ENCODE results near the gene TUBB4A.

TUBB4A gene

GRCh38 chr19:6531956-6532243, 29.8 kb upstream of the TUBB4A start:
- Mint-ChIP-seq H3K4me1 (peaks cover 43% of the 10 kb centered on the region), H3K27me3 (ENCODE audit: low read depth, poor library complexity) (peaks cover 94% of the 10 kb centered on the region), H3K27ac (no peak overlapping the region), H3K36me3 (ENCODE audit: low read depth) (no peaks in the 10 kb centered on the region), H3K9me3 (peaks cover 25% of the 10 kb centered on the region), H3K4me3 (peak overlapping the region; percentile 69)
- DNase-seq = no peak
- no peak for TF ChIP-seq CTCF (IDR thresholded peaks at IDR 0.05)

- Mint-ChIP-seq H3K4me3 (peak overlapping the region; percentile 69), H3K4me1 (peaks cover 43% of the 10 kb centered on the region), H3K27ac (no peak overlapping the region), H3K36me3 (ENCODE audit: low read depth) (no peaks in the 10 kb centered on the region), H3K27me3 (ENCODE audit: low read depth, poor library complexity) (peaks cover 90% of the 10 kb centered on the region), H3K9me3 (peaks cover 20% of the 10 kb centered on the region)
- TF ChIP-seq CTCF (IDR thresholded peaks at IDR 0.05) = no peak
- no peak for DNase-seq
Observed at GRCh38 chr19:6531163-6531955, 29.2 kb upstream of the TUBB4A start.

- peak; percentile 97 for DNase-seq
- no peaks in the 10 kb centered on the region for H3K36me3 Mint-ChIP-seq (ENCODE audit: low read depth)
- TF ChIP-seq CTCF (IDR thresholded peaks at IDR 0.05) = no peak
- peaks cover 82% of the 10 kb centered on the region for H3K27me3 Mint-ChIP-seq (ENCODE audit: low read depth, poor library complexity)
- H3K4me1 Mint-ChIP-seq = peaks cover 43% of the 10 kb centered on the region
- peak within 1 kb of the TSS; percentile 2 for H3K27ac Mint-ChIP-seq
- peaks cover 12% of the 10 kb centered on the region for H3K9me3 Mint-ChIP-seq
- H3K4me3 Mint-ChIP-seq = peak within 1 kb of the TSS; percentile 87
Observed at GRCh38 chr19:6530386-6531162, 28.5 kb upstream of the TUBB4A start, which contains the start of gene TNFSF9. TNFSF9 (plus strand) TSS chr19:6531026; CDS start chr19:6531037, 11 bp downstream.

DNA sequence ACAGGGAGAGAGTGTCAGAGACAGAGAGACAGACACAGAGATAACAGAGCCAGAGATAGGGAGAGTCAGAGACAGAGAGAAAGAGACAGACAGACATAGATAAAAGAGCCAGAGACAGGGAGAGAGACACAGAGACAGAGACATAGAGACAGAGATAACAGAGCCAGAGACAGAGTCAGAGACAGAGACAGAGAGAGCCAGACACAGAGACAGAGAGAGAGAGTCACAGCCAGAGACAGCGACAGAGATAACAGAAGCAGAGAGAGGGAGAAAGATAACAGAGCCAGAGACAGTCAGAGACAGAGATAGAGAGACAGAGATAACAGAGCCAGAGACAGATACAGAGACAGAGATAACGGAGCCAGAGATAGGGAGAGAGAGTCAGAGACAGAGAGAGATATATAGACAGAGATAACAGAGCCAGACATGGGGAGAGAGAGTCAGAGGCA, 27.9 kb upstream of the TUBB4A start:
- no peak for DNase-seq
- Mint-ChIP-seq H3K27ac (no peak overlapping the region), H3K27me3 (ENCODE audit: low read depth, poor library complexity) (peaks cover 76% of the 10 kb centered on the region), H3K9me3 (peaks cover 10% of the 10 kb centered on the region), H3K36me3 (ENCODE audit: low read depth) (no peaks in the 10 kb centered on the region), H3K4me1 (peaks cover 43% of the 10 kb centered on the region), H3K4me3 (peak overlapping the region; percentile 87)
- TF ChIP-seq CTCF (IDR thresholded peaks at IDR 0.05) = no peak

- H3K27ac Mint-ChIP-seq = no peak overlapping the region
- H3K4me1 Mint-ChIP-seq = peaks cover 41% of the 10 kb centered on the region
- H3K36me3 Mint-ChIP-seq (ENCODE audit: low read depth) = no peaks in the 10 kb centered on the region
- no peak for DNase-seq
- H3K27me3 Mint-ChIP-seq (ENCODE audit: low read depth, poor library complexity) = peaks cover 70% of the 10 kb centered on the region
- peaks cover 10% of the 10 kb centered on the region for H3K9me3 Mint-ChIP-seq
- peak overlapping the region; percentile 87 for H3K4me3 Mint-ChIP-seq
- no peak for TF ChIP-seq CTCF (IDR thresholded peaks at IDR 0.05)
Observed at GRCh38 chr19:6529351-6529750, 27.2 kb upstream of the TUBB4A start.
